Astrocyte of the spinal cord (primary cell): ENCODE results near the gene DNAJB14.

ENCODE experiments used
- DNase-seq: peaks from one replicate; pipeline ENCODE4 v3.0.0; 2011; ENCODE audit warnings: low read depth, low spot score
- H3K4me3 ChIP-seq: 2 replicates; pipeline ENCODE4 v1.5.1; 2011; ENCODE audit warnings: low read depth, mild to moderate bottlenecking, low read length, moderate library complexity
- in situ Hi-C: cut with HindIII; loops from 2 replicates; pipeline ENCODE4 v1.10.0; 2017; ENCODE audit warnings: low sequenced_read_pairs
- TF ChIP-seq, protein P1 (sequence below): IDR thresholded peaks from 2 replicates; pipeline ENCODE4 v1.5.1; 2012; ENCODE audit warnings: low read depth, mild to moderate bottlenecking, low read length, inconsistent platforms

The DNAJB14 gene

DNA sequence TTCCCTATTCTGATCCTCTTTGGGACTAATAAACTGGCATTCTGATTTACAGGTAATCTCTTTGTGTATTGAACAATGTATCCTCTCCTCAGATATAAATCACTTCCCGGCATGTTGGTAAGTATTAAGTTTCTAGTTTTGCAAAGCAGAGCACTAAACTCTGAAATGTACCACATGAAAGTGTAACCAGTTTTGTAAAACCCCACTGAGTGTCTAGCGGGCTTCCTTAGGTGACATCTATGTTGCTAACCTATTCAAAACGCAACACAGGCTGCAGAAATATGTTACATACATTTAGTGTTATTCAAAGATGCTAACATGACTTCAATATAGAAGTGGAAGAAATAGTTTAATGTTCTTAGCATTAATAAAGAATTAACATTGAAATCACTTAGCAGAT, 25.2 kb downstream of the DNAJB14 start:
- no peak for DNase-seq
- TF ChIP-seq, protein P1, sequence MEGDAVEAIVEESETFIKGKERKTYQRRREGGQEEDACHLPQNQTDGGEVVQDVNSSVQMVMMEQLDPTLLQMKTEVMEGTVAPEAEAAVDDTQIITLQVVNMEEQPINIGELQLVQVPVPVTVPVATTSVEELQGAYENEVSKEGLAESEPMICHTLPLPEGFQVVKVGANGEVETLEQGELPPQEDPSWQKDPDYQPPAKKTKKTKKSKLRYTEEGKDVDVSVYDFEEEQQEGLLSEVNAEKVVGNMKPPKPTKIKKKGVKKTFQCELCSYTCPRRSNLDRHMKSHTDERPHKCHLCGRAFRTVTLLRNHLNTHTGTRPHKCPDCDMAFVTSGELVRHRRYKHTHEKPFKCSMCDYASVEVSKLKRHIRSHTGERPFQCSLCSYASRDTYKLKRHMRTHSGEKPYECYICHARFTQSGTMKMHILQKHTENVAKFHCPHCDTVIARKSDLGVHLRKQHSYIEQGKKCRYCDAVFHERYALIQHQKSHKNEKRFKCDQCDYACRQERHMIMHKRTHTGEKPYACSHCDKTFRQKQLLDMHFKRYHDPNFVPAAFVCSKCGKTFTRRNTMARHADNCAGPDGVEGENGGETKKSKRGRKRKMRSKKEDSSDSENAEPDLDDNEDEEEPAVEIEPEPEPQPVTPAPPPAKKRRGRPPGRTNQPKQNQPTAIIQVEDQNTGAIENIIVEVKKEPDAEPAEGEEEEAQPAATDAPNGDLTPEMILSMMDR: no peak
- in situ Hi-C loops: no loop called here
- H3K4me3 ChIP-seq: no peak overlapping the region

DNA sequence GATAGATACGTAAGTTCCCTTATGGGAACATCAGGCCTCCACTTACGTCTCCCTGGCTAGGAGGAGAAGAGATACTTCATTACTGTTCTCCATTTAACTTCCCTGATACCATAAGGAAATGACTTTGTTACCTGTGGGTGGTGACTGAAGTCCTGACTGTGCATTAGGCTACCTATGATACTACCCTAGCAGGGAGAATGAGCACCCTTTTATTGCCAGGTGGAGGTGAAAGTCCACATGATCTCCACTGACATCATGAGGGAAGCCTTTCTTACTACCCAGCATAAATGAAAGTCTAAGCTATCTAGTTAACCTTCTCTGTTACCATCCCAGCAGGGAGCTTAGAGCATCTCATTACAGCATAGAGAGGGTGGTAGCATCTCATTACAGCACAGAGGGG, 27.8 kb downstream of the DNAJB14 start:
- in situ Hi-C loops: no loop called here
- DNase-seq: no peak
- H3K4me3 ChIP-seq: no peak overlapping the region
- TF ChIP-seq, protein P1: no peak

DNA sequence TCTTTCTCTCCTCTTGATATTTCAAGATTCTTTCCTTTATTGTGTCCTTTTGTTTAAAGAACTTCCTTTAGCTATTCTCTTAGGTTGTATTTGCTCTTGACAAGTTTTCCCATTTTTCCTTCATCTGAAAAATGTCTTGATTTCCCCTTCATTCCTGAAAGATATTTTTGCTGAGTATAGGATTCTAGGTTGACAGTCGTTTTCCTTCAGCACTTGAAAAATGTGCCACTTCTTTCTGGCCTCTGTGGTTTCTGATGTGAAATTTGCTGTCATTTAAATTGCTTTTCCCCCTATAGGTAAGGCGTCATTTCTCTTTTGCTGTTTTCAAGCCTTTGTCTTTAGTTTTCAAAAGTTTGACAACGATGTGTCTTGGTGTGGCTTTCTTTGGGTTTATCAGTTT, 28.8 kb downstream of the DNAJB14 start:
- TF ChIP-seq, protein P1: no peak
- no peak overlapping the region for H3K4me3 ChIP-seq
- no peak for DNase-seq
- in situ Hi-C loops: no loop called here

- peak; percentile 4 for DNase-seq
- TF ChIP-seq, protein P1: no peak
- in situ Hi-C loops: no loop called here
- H3K4me3 ChIP-seq: no peak overlapping the region
Measured at GRCh38 chr4:99915449-99915848, 31.0 kb downstream of the DNAJB14 start.

- no peak for DNase-seq
- H3K4me3 ChIP-seq: peak overlapping the region; percentile 94
- in situ Hi-C loops: no loop called here
- TF ChIP-seq, protein P1: no peak
Measured at GRCh38 chr4:99894998-99895397, 51.4 kb downstream of the DNAJB14 start.

DNA sequence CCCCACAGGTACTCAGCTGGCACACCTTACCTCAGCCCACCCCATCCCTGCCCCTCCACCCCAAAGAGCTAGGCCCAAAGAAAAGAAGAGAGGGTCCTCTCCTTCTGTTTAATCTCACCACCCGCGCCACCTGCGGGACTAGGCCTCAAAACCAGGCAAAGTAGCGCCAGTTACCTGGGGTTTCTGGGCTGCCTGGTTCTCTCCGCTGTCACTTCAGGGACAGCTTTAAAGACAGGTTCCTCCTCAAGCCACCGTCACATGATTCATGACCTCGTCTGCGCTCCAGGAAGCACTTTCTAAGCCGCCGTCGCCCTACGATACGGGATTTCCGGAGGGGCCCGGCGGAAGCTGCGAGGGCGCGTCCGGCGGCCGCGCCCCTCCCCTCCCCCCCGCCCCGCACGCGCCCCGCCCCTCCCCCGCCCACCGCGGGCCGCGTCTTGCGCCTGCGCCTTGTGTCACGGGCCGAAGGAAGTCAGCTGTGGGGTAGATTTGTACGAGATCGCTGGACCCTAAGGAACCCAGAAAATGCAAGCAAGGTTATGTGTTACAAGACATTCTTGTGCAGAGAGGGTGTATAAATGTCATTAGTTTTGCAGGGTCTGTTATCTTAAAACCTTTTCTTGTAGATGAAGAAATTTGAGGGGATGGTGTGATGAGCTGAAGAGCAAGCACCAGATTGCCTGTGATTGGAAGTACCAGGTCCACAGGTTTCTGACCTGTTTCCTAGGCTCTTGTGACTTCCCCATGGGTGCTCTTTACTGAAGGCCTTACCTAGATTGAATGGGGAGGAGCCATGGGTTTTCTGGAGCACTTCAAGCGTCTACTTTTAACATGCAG, 52.0 kb downstream of the DNAJB14 start, which contains the start of gene LAMTOR3:
TSS of gene LAMTOR3 (minus strand) at position 267 of the 837 bp plus-strand sequence. CDS start 464 bp downstream, outside the sequence.
- DNase-seq: peak; percentile 88
- H3K4me3 ChIP-seq: peak within 1 kb of the TSS; percentile 94
- TF ChIP-seq, protein P1: no peak
- in situ Hi-C loops: no loop called here
